ENCODE measurements around the gene MYH14. TPM values are rescaled to one million over a fixed set of nuclear protein-coding genes. Genes with fewer than 3 reads are reported as not detected.

Gene MYH14
- total and polyA plus RNA-seq, 2 of the 13 experiments (the other 11 are each of a cell fraction or from before 2014, with no cell fraction given): 5.5 to 5.8 TPM

DNA sequence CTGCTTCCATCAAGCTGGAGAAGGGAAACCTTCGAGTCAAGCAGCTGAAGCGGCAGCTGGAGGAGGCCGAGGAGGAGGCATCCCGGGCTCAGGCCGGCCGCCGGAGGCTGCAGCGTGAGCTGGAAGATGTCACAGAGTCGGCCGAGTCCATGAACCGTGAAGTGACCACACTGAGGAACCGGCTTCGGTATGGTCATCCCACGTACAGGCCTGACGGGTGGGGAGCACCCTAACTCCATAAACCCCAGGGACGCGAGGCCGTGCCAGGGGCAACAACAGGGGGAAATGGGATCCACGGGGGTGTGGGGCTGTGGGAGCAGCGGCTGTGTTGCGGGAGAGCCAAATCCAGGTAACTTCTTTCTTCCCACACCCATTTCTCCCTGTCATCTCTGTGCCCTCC lies 105.6 kb downstream of the MYH14 start:
- no peak overlapping the region for H3K4me2 ChIP-seq (ENCODE audit: low read depth, low read length)
- DNase-seq (ENCODE audit: low spot score) (no peak), ATAC-seq (no peak), FAIRE-seq (no peak)
- peaks cover 13% of the 10 kb centered on the region for H3K4me1 ChIP-seq (ENCODE audit: insufficient read depth, low read length)
- ChIA-PET CTCF (ENCODE audit: low intra/inter-chr PET ratio, low total read pairs) (no interaction called here), POLR2A (no interaction called here)
- no peak overlapping the region for H3K27ac ChIP-seq (ENCODE audit: extremely low read length, insufficient read depth, low read length)
- H2AFZ ChIP-seq (ENCODE audit: low read length): no peak overlapping the region
- BruUV-seq (replicated peaks): no TSS peak
- H3K9me3 ChIP-seq (ENCODE audit: low read length): no peaks in the 10 kb centered on the region
- H3K9ac ChIP-seq (ENCODE audit: insufficient read depth, low read depth, low read length): no peak overlapping the region
- no peaks in the 10 kb centered on the region for H4K20me1 ChIP-seq (ENCODE audit: insufficient read depth, low read length)
- 80% methylated on average over 17 of the region's 21 CpGs for WGBS (ENCODE audit: low lambda C conversion rate)
- no peaks in the 10 kb centered on the region for H3K79me2 ChIP-seq (ENCODE audit: insufficient read depth, low read length)
- H3K4me3 ChIP-seq (replicated peaks in 1 of 3; ENCODE audit: insufficient read depth in 1 of 3, low read depth in 2 of 3, low read length in 3 of 3): no peak overlapping the region
- no peaks in the 10 kb centered on the region for H3K36me3 ChIP-seq (replicated peaks in 1 of 2; ENCODE audit: control insufficient read depth in 1 of 2, insufficient read depth in 2 of 2, low read length in 2 of 2)
- in situ Hi-C loops (cut with HindIII; ENCODE audit: extremely low pct_ligation_motif_present, low pct_unique_long_range_greater_than_20kb): no loop called here
- H3K27me3 ChIP-seq (ENCODE audit: control insufficient read depth in 1 of 2, insufficient read depth in 2 of 2, low read length in 2 of 2): no peaks in the 10 kb centered on the region
- TF ChIP-seq ZNF350 (CRISPR knock-in tag; IDR thresholded peaks at IDR 0.05; ENCODE audit: borderline replicate concordance, low read depth): no peak
- TF ChIP-seq ZNF17 (CRISPR knock-in tag; IDR thresholded peaks at IDR 0.05): no peak
- no peak for TF ChIP-seq ELF4 (CRISPR knock-in tag; IDR thresholded peaks at IDR 0.05; ENCODE audit: borderline replicate concordance)
- TF ChIP-seq ZNF670 (CRISPR knock-in tag; IDR thresholded peaks at IDR 0.05; ENCODE audit: borderline replicate concordance): no peak
- no peak for TF ChIP-seq NR3C1 (CRISPR knock-in tag; IDR thresholded peaks at IDR 0.05)
- no peak for TF ChIP-seq KLF11 (CRISPR knock-in tag; IDR thresholded peaks at IDR 0.05)
- TF ChIP-seq BCL6 (CRISPR knock-in tag; IDR thresholded peaks at IDR 0.05): no peak
- TF ChIP-seq SALL2 (CRISPR knock-in tag; IDR thresholded peaks at IDR 0.05): no peak
- TF ChIP-seq CBX2 (IDR thresholded peaks at IDR 0.05; ENCODE audit: low read depth, low read length): no peak
- TF ChIP-seq CBX2 (CRISPR knock-in tag; IDR thresholded peaks at IDR 0.05; ENCODE audit: low read depth): no peak
- no peak for TF ChIP-seq NFRKB (IDR thresholded peaks at IDR 0.05)
- TF ChIP-seq, protein P1, sequence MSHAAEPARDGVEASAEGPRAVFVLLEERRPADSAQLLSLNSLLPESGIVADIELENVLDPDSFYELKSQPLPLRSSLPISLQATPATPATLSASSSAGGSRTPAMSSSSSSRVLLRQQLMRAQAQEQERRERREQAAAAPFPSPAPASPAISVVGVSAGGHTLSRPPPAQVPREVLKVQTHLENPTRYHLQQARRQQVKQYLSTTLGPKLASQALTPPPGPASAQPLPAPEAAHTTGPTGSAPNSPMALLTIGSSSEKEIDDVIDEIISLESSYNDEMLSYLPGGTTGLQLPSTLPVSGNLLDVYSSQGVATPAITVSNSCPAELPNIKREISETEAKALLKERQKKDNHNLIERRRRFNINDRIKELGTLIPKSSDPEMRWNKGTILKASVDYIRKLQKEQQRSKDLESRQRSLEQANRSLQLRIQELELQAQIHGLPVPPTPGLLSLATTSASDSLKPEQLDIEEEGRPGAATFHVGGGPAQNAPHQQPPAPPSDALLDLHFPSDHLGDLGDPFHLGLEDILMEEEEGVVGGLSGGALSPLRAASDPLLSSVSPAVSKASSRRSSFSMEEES (CRISPR knock-in tag; IDR thresholded peaks at IDR 0.05): no peak
- no peak for TF ChIP-seq TAF15 (IDR thresholded peaks at IDR 0.05; ENCODE audit: low read depth, low read length, poor library complexity, severe bottlenecking)
- intact Hi-C loops (cut with micrococcal nuclease; ENCODE audit: unreplicated experiment): no loop called here
